Progenitor cell of endocrine pancreas (in vitro differentiated cells): Measurements from ENCODE around the gene TRPV4. TPM values are rescaled to one million over a fixed set of nuclear protein-coding genes. Genes with fewer than 3 reads are reported as not detected.

Source experiments
- DNase-seq: peaks from one replicate; pipeline ENCODE4 v3.0.0; 2021; ENCODE audit warnings: low spot score; ENCODE audit not compliant: unreplicated experiment
- H3K27ac Mint-ChIP-seq: 2 replicates; pipeline ENCODE4 v1.8.0; 2021; ENCODE audit warnings: mild to moderate bottlenecking, moderate library complexity, mixed read lengths
- H3K27me3 Mint-ChIP-seq: 2 replicates; pipeline ENCODE4 v1.8.0; 2021; ENCODE audit warnings: mixed read lengths
- H3K36me3 Mint-ChIP-seq: 2 replicates; pipeline ENCODE4 v1.8.0; 2022; ENCODE audit warnings: mixed read lengths; ENCODE audit not compliant: insufficient read depth
- H3K4me1 Mint-ChIP-seq: 2 replicates; pipeline ENCODE4 v1.8.0; 2021; ENCODE audit warnings: low read depth, mixed read lengths
- H3K4me3 Mint-ChIP-seq: 2 replicates; pipeline ENCODE4 v1.8.0; 2021; ENCODE audit warnings: low read depth, mild to moderate bottlenecking, moderate library complexity, mixed read lengths
- H3K9me3 Mint-ChIP-seq: 2 replicates; pipeline ENCODE4 v1.8.0; 2021; ENCODE audit warnings: low read depth, mixed read lengths
- CTCF ChIP-seq: fragments of 200-600 bp; sonication (generic); IDR thresholded peaks from one replicate; pipeline ENCODE4 v1.5.0; 2021; ENCODE audit warnings: antibody characterized with exemption, mild to moderate bottlenecking; ENCODE audit not compliant: unreplicated experiment
- total RNA-seq: library from RNA; stranded (reverse); gene quantifications from 2 replicates; pipeline ENCODE4 v1.2.1, GENCODE V29; 2021

The TRPV4 gene
- total RNA-seq, 1 donor from 2014 or later = 5.2 TPM

GRCh38 chr12:109770861-109771670 lies 62.1 kb downstream of the TRPV4 start:
- Mint-ChIP-seq H3K4me3 (no peak overlapping the region), H3K27ac (no peak overlapping the region), H3K9me3 (no peaks in the 10 kb centered on the region), H3K4me1 (no peaks in the 10 kb centered on the region), H3K27me3 (peaks cover 7% of the 10 kb centered on the region), H3K36me3 (no peaks in the 10 kb centered on the region)
- DNase-seq = no peak
- no peak for TF ChIP-seq CTCF

GRCh38 chr12:109770104-109770860 lies 62.9 kb downstream of the TRPV4 start:
- H3K27ac Mint-ChIP-seq = no peak overlapping the region
- no peak for TF ChIP-seq CTCF
- DNase-seq = no peak
- no peaks in the 10 kb centered on the region for H3K9me3 Mint-ChIP-seq
- no peaks in the 10 kb centered on the region for H3K36me3 Mint-ChIP-seq
- peaks cover 7% of the 10 kb centered on the region for H3K27me3 Mint-ChIP-seq
- H3K4me1 Mint-ChIP-seq = no peaks in the 10 kb centered on the region
- H3K4me3 Mint-ChIP-seq = no peak overlapping the region

GRCh38 chr12:109768901-109769670 lies 64.1 kb downstream of the TRPV4 start:
- no peak for TF ChIP-seq CTCF
- Mint-ChIP-seq H3K9me3 (no peaks in the 10 kb centered on the region), H3K27me3 (peaks cover 7% of the 10 kb centered on the region), H3K4me1 (no peaks in the 10 kb centered on the region), H3K4me3 (no peak overlapping the region), H3K27ac (no peak overlapping the region), H3K36me3 (no peaks in the 10 kb centered on the region)
- DNase-seq = no peak

- H3K4me1 Mint-ChIP-seq = no peaks in the 10 kb centered on the region
- no peaks in the 10 kb centered on the region for H3K9me3 Mint-ChIP-seq
- no peak for TF ChIP-seq CTCF
- no peaks in the 10 kb centered on the region for H3K36me3 Mint-ChIP-seq
- H3K4me3 Mint-ChIP-seq = no peak overlapping the region
- peaks cover 3% of the 10 kb centered on the region for H3K27me3 Mint-ChIP-seq
- no peak overlapping the region for H3K27ac Mint-ChIP-seq
- no peak for DNase-seq
These were observed 65.0 kb downstream of the TRPV4 start for GRCh38 chr12:109767991-109768900.
